Activated CD4-positive, alpha-beta T cell treated with anti-CD3 and anti-CD28 coated beads, Interleukin-2, amount 10 ng/mL, durations not matched to agents 24 days and 14 days (primary cell): Measurements from ENCODE around the gene WSB1. TPM values are rescaled to one million over a fixed set of nuclear protein-coding genes. Genes with fewer than 3 reads are reported as not detected.
"Not testable (repeated sequence)": the region's sequence is repeated elsewhere in the genome, so short reads cannot be mapped to it uniquely, and the experiment has no call there.

Source experiments
- DNase-seq: peaks from one replicate; pipeline ENCODE4 v3.0.0; 2022
- H3K27ac Mint-ChIP-seq: one replicate; pipeline ENCODE4 v1.8.0; 2022; ENCODE audit warnings: mild to moderate bottlenecking, mixed read lengths
- H3K27me3 Mint-ChIP-seq: one replicate; pipeline ENCODE4 v1.8.0; 2022; ENCODE audit warnings: mixed read lengths
- H3K36me3 Mint-ChIP-seq: one replicate; pipeline ENCODE4 v1.8.0; 2022; ENCODE audit warnings: low read depth, mild to moderate bottlenecking, mixed read lengths
- H3K4me1 Mint-ChIP-seq: one replicate; pipeline ENCODE4 v1.8.0; 2021; ENCODE audit warnings: mixed read lengths
- H3K4me3 Mint-ChIP-seq: one replicate; pipeline ENCODE4 v1.8.0; 2022; ENCODE audit warnings: mild to moderate bottlenecking, moderate library complexity, mixed read lengths
- H3K9me3 Mint-ChIP-seq: one replicate; pipeline ENCODE4 v1.8.0; 2021; ENCODE audit warnings: mixed read lengths
- intact Hi-C: fragments of 100-400 bp; cut with micrococcal nuclease; formaldehyde crosslinking; loops from one replicate; pipeline ENCODE4 v1.15.1; 2023
- total RNA-seq: library from RNA; stranded (reverse); gene quantifications from 2 replicates; pipeline ENCODE4 v1.2.3, GENCODE V29; 2022

The WSB1 gene
- total RNA-seq, 1 donor from 2014 or later, result 135 TPM

GRCh38 chr17:27327397-27327796 lies 33.5 kb downstream of the WSB1 start:
- Mint-ChIP-seq H3K27ac (no peak overlapping the region), H3K36me3 (no peaks in the 10 kb centered on the region), H3K27me3 (peaks cover 2% of the 10 kb centered on the region), H3K9me3 (no peaks in the 10 kb centered on the region), H3K4me3 (no peak overlapping the region), H3K4me1 (peaks cover 10% of the 10 kb centered on the region)
- no peak for DNase-seq
- intact Hi-C loops, result no loop called here

DNA sequence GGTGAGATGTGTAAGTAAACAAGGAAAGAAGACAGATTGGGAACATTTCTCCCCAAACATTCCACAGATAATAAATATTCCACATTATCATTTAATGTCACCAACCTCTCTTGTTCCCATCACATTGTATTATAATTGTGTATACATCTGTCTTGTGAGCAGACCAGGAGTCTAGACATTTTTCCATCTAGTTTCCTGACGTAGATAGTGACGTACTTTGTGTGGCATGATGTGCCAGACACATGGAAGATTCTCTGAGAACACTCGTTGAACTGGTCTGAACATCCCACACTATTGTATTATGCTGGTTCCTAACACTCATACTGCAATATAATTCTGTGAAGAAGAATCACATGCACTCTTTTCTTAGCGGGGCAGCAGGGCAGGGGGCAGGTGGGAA lies 34.0 kb downstream of the WSB1 start:
- no peaks in the 10 kb centered on the region for H3K36me3 Mint-ChIP-seq
- H3K9me3 Mint-ChIP-seq, result no peaks in the 10 kb centered on the region
- intact Hi-C loops, result no loop called here
- H3K27ac Mint-ChIP-seq, result no peak overlapping the region
- H3K27me3 Mint-ChIP-seq, result peaks cover 2% of the 10 kb centered on the region
- DNase-seq, result no peak
- H3K4me3 Mint-ChIP-seq, result no peak overlapping the region
- H3K4me1 Mint-ChIP-seq, result peaks cover 13% of the 10 kb centered on the region

- H3K27ac Mint-ChIP-seq, H3K9me3 Mint-ChIP-seq, H3K4me3 Mint-ChIP-seq, intact Hi-C loops, DNase-seq, H3K27me3 Mint-ChIP-seq, H3K36me3 Mint-ChIP-seq: not testable (repeated sequence)
- H3K4me1 Mint-ChIP-seq, result peaks cover 17% of the 10 kb centered on the region
Measured at GRCh38 chr17:27328686-27329085, 34.8 kb downstream of the WSB1 start.

DNA sequence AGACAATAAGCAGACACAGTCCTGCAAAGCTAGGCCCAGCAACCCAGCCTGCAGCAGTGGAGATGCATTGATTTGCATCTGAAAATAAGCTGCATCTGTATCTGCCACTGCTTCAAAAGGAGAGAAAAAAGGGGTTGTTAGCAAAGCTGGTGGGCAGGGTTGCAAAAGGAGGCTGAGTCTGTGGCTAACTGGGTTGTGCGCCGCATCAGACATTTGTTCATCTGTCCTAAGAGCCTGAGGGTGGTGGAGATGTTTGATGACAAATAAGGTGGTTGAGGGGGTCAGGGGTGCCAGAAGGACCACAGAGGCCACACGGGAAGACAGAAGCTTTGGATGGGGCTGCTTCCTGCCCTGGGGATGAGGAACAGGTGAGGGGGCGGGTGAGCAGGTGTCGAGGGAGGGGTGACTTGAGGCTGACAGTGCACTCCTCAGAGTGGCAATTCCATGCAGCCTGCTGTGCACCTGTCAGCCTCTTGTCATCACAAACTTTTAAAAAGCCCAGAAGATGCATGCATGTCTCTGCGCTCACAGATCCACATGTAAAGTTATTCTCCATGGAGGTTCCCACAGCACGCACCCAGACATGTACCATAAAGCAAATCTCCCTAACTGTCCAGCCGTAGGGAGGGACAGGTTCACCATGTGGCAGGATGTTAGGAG lies 35.4 kb downstream of the WSB1 start:
- no peak for DNase-seq
- intact Hi-C loops, result no loop called here
- Mint-ChIP-seq H3K9me3 (no peaks in the 10 kb centered on the region), H3K27ac (no peak overlapping the region), H3K36me3 (no peaks in the 10 kb centered on the region), H3K27me3 (peaks cover 2% of the 10 kb centered on the region), H3K4me3 (no peak overlapping the region), H3K4me1 (peaks cover 22% of the 10 kb centered on the region)

- intact Hi-C loops, result loop anchor here (1.0 kb wide), 1 partner anchor 38 kb away; the partner anchor contains the start of gene WSB1
Measured at GRCh38 chr17:27332047-27332393, 38.1 kb downstream of the WSB1 start.

GRCh38 chr17:27332485-27333409 lies 38.8 kb downstream of the WSB1 start:
- Mint-ChIP-seq H3K27ac (peak overlapping the region; percentile 98), H3K36me3 (no peaks in the 10 kb centered on the region), H3K4me3 (peak overlapping the region; percentile 86), H3K9me3 (no peaks in the 10 kb centered on the region), H3K4me1 (peaks cover 22% of the 10 kb centered on the region), H3K27me3 (peaks cover 1% of the 10 kb centered on the region)
- DNase-seq, result peak; percentile 96
- intact Hi-C loops, result loop anchor here (1.0 kb wide), 3 partner anchors 17 to 96 kb away; partner anchors contain the start of gene WSB1

More at GRCh38 chr17:27332047-27332393, 38.1 kb downstream of the WSB1 start:
- peaks cover 1% of the 10 kb centered on the region for H3K27me3 Mint-ChIP-seq
- peak overlapping the region; percentile 98 for H3K27ac Mint-ChIP-seq
- no peaks in the 10 kb centered on the region for H3K36me3 Mint-ChIP-seq
- H3K4me1 Mint-ChIP-seq, result peaks cover 22% of the 10 kb centered on the region
- H3K9me3 Mint-ChIP-seq, result no peaks in the 10 kb centered on the region
- DNase-seq, result no peak
- H3K4me3 Mint-ChIP-seq, result peak overlapping the region; percentile 86

GRCh38 chr17:27333410-27333980 lies 39.6 kb downstream of the WSB1 start:
- DNase-seq, result no peak
- peaks cover 1% of the 10 kb centered on the region for H3K27me3 Mint-ChIP-seq
- no peaks in the 10 kb centered on the region for H3K9me3 Mint-ChIP-seq
- peak overlapping the region; percentile 86 for H3K4me3 Mint-ChIP-seq
- H3K4me1 Mint-ChIP-seq, result peaks cover 22% of the 10 kb centered on the region
- H3K36me3 Mint-ChIP-seq, result no peaks in the 10 kb centered on the region
- intact Hi-C loops, result loop anchor here (1.0 kb wide), 2 partner anchors 16 to 97 kb away; no protein-coding TSS in a partner anchor
- H3K27ac Mint-ChIP-seq, result peak overlapping the region; percentile 98

DNA sequence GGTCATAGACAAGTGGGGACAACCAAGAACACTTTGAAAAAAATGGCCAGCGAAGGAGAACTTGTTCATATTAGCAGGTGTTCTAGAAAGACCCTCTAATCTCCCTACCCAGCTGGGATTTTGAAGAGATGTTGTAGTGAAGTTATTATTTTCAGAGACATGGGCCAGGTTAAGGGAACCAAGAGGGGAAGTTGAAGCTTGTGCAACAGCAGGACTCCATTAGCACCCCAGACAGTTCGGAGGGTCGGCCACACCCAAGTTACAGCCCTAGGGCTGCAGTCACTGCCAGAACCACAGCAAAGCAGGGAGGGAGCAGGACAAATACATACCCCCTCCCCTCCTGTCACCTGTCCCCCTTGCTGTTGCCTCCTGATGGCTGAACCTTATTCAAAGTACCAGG lies 42.3 kb downstream of the WSB1 start:
- no peak overlapping the region for H3K4me3 Mint-ChIP-seq
- H3K27me3 Mint-ChIP-seq, result peaks cover 1% of the 10 kb centered on the region
- H3K4me1 Mint-ChIP-seq, result peaks cover 27% of the 10 kb centered on the region

GRCh38 chr17:27338536-27338985 lies 44.6 kb downstream of the WSB1 start:
- H3K9me3 Mint-ChIP-seq, result no peaks in the 10 kb centered on the region
- no peaks in the 10 kb centered on the region for H3K36me3 Mint-ChIP-seq
- intact Hi-C loops, result no loop called here
- peaks cover 1% of the 10 kb centered on the region for H3K27me3 Mint-ChIP-seq
- H3K27ac Mint-ChIP-seq, result no peak overlapping the region
- DNase-seq, result no peak
- no peak overlapping the region for H3K4me3 Mint-ChIP-seq
- peaks cover 11% of the 10 kb centered on the region for H3K4me1 Mint-ChIP-seq

More for the DNA sequence above, 42.3 kb downstream of the WSB1 start:
- Mint-ChIP-seq H3K36me3 (no peaks in the 10 kb centered on the region), H3K27ac (no peak overlapping the region), H3K9me3 (no peaks in the 10 kb centered on the region)
- intact Hi-C loops, result no loop called here
- no peak for DNase-seq

DNA sequence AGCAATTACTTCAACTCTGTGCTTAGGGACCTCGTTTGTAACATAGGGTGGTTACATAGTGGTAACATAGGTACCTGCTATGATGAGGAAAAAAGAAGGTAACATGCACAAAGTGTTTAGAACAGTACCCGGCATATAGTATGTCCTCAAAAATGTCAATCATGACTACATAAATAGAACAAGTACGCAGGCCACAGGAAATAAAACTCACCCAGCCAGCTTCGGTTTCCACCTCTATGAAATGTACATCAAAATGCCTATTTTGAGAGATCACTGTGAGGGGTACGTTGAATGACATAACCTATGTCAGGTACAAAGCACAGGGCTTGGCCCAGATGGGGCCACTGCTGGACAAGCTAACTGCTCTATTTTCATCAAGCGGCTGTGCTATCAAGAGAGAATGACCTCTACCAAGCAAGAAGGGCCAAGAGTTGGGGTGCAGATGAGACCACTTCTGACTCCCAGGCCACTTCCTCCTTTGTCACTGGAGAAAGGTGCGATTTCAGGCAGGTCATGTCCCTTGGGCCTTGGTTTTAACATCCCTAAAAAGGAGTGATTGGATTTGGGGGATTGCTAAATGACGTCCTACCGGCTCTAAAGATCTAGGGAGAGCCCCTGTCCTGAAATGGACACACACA lies 45.4 kb downstream of the WSB1 start:
- no peaks in the 10 kb centered on the region for H3K9me3 Mint-ChIP-seq
- intact Hi-C loops, result no loop called here
- peaks cover 4% of the 10 kb centered on the region for H3K27me3 Mint-ChIP-seq
- DNase-seq, result no peak
- no peak overlapping the region for H3K4me3 Mint-ChIP-seq
- H3K4me1 Mint-ChIP-seq, result peaks cover 8% of the 10 kb centered on the region
- H3K27ac Mint-ChIP-seq, result no peak overlapping the region
- H3K36me3 Mint-ChIP-seq, result no peaks in the 10 kb centered on the region

DNA sequence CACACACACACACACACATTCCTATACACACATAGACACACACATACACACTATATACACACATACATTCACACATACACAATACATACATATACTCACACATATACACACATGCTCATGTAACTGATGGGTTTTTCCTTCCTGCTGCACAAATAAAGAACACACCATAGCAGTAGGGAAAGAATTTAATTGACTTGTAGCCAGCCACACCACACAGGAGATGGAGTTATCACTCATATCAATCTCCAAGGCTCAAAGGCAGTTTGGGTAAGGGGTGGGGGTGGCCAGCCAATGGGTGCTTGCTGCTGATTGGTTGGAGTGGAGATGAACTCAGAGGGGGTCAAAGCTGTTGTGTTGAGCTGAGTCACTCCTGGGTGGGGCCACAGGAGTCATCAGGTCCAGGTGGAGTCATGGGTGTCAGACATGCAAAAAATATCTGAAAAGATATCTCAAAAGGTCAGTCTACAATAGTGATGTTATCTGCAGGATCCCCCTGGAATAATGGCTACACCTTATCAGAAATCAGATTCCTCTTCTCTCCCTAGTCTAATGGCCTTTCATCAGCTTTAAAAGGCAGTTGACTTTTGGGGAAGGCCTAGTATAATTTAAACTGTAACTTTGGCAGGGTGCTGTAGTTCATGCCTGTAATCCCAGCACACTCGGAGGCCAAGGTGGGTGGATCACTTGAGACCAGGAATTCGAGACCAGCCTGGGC lies 46.1 kb downstream of the WSB1 start:
- peaks cover 4% of the 10 kb centered on the region for H3K27me3 Mint-ChIP-seq
- H3K9me3 Mint-ChIP-seq, result no peaks in the 10 kb centered on the region
- intact Hi-C loops, result no loop called here
- H3K27ac Mint-ChIP-seq, result no peak overlapping the region
- DNase-seq, result no peak
- no peaks in the 10 kb centered on the region for H3K36me3 Mint-ChIP-seq
- H3K4me1 Mint-ChIP-seq, result peaks cover 8% of the 10 kb centered on the region
- H3K4me3 Mint-ChIP-seq, result no peak overlapping the region

- intact Hi-C loops, result no loop called here
- Mint-ChIP-seq H3K9me3 (no peaks in the 10 kb centered on the region), H3K27ac (no peak overlapping the region), H3K4me3 (no peak overlapping the region), H3K36me3 (no peaks in the 10 kb centered on the region), H3K27me3 (peaks cover 4% of the 10 kb centered on the region), H3K4me1 (peaks cover 8% of the 10 kb centered on the region)
- DNase-seq, result no peak
Measured at GRCh38 chr17:27340575-27340974, 46.7 kb downstream of the WSB1 start.

- H3K27ac Mint-ChIP-seq, result no peak overlapping the region
- H3K36me3 Mint-ChIP-seq, result no peaks in the 10 kb centered on the region
- DNase-seq, result no peak
- H3K4me1 Mint-ChIP-seq, result peaks cover 8% of the 10 kb centered on the region
- H3K27me3 Mint-ChIP-seq, result peaks cover 4% of the 10 kb centered on the region
- intact Hi-C loops, result no loop called here
- no peaks in the 10 kb centered on the region for H3K9me3 Mint-ChIP-seq
- no peak overlapping the region for H3K4me3 Mint-ChIP-seq
Measured at GRCh38 chr17:27341041-27341471, 47.1 kb downstream of the WSB1 start.
